HG03571 (cell line): Measurements from ENCODE around the gene PCDHB11.
"Not testable (repeated sequence)": the region's sequence is repeated elsewhere in the genome, so short reads cannot be mapped to it uniquely, and the experiment has no call there.

Source experiments
- ATAC-seq: cut with Tn5 transposase; IDR thresholded peaks from one replicate; pipeline ENCODE4 v1.9.1; 2021; ENCODE audit not compliant: unreplicated experiment

The PCDHB11 gene

DNA sequence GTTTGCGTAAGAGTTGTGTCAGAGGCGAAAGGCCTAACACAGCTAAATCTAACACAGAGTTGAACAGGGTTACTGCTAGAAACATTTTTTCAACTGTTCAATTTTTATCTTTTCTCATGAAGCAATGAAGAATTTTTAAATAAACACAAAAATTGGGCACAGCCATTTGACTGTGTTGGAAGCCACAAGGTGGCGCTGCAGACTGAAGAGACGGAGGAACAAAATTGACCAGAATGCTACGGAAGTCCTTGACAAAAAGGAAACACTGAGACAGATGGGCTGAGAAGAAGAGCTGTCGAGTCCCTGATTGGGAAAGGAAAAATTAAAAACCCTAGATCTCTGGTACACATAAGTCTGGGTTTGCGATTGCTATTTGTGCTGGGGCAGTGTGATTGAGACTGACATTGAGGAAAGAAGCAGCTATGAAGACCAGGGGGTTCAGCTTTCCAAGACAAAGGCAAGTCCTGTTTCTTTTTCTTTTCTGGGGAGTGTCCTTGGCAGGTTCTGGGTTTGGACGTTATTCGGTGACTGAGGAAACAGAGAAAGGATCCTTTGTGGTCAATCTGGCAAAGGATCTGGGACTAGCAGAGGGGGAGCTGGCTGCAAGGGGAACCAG, 12.4 kb upstream of the PCDHB11 start, which contains the start of gene PCDHB9:
Gene PCDHB9 (plus strand): TSS at position 265 of the 616 bp plus-strand sequence. CDS start 158 bp downstream, at position 423.
- no peak for ATAC-seq

DNA sequence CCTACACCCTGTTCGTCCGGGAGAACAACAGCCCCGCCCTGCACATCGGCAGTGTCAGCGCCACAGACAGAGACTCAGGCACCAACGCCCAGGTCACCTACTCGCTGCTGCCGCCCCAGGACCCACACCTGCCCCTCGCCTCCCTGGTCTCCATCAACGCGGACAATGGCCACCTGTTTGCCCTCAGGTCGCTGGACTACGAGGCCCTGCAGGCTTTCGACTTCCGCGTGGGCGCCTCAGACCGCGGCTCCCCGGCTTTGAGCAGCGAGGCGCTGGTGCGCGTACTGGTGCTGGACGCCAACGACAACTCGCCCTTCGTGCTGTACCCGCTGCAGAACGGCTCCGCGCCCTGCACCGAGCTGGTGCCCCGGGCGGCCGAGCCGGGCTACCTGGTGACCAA, 10.7 kb upstream of the PCDHB11 start:
- ATAC-seq: not testable (repeated sequence)

DNA sequence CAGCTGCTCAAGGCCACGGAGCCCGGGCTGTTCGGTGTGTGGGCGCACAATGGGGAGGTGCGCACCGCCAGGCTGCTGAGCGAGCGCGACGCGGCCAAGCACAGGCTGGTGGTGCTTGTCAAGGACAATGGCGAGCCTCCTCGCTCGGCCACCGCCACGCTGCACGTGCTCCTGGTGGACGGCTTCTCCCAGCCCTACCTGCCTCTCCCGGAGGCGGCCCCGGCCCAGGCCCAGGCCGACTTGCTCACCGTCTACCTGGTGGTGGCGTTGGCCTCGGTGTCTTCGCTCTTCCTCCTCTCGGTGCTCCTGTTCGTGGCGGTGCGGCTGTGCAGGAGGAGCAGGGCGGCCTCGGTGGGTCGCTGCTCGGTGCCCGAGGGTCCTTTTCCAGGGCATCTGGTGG, 10.3 kb upstream of the PCDHB11 start:
- not testable (repeated sequence) for ATAC-seq

DNA sequence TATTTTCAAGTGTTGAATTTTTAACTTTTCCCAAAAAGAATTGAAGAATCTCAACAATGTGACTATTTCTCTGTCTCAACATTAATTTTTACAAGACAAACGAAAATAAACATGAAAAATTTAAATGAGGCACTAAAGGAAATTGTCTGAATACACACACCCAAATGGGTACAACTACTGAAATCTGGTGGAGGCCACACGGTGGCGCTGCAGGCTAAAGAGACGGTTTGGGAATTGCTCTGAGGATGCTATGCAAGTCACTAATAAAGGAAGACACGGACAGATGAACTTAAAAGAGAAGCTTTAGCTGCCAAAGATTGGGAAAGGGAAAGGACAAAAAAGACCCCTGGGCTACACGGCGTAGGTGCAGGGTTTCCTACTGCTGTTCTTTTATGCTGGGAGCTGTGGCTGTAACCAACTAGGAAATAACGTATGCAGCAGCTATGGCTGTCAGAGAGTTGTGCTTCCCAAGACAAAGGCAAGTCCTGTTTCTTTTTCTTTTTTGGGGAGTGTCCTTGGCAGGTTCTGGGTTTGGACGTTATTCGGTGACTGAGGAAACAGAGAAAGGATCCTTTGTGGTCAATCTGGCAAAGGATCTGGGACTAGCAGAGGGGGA, 7.2 kb upstream of the PCDHB11 start, which contains the start of gene PCDHB10:
Gene PCDHB10 (plus strand): TSS at position 244 of the 616 bp plus-strand sequence. CDS start 200 bp downstream, at position 444.
- no peak for ATAC-seq

DNA sequence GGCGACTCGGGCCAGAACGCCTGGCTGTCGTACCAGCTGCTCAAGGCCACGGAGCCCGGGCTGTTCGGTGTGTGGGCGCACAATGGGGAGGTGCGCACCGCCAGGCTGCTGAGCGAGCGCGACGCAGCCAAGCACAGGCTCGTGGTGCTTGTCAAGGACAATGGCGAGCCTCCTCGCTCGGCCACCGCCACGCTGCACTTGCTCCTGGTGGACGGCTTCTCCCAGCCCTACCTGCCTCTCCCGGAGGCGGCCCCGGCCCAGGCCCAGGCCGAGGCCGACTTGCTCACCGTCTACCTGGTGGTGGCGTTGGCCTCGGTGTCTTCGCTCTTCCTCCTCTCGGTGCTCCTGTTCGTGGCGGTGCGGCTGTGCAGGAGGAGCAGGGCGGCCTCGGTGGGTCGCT, 5.1 kb upstream of the PCDHB11 start:
- ATAC-seq: not testable (repeated sequence)

DNA sequence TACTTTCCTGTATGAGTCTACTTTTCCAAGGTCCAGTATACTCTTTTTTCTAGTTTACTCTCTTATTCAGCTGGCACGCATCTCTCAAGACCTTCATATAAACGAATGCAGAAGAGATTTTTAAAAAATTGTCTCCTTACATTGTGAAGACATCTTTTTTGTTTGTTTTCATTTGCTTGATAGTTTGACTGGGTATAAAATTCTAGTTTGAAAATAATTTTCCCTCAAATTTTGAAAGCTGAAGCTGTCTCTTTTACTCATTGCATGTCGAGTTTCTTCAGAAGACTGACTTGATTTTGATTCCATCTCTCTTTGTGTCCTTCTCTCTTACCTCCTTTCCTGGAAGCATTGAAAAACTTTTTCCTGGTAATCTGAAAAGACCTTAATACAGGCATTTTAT, 3.1 kb upstream of the PCDHB11 start:
- no peak for ATAC-seq

DNA sequence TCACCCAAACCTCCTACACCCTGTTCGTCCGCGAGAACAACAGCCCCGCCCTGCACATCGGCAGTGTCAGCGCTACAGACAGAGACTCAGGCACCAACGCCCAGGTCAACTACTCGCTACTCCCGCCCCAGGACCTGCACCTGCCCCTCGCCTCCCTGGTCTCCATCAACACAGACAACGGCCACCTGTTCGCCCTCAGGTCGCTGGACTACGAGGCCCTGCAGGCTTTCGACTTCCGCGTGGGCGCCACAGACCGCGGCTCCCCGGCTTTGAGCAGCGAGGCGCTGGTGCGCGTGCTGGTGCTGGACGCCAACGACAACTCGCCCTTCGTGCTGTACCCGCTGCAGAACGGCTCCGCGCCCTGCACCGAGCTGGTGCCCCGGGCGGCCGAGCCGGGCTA, 1.7 kb downstream of the PCDHB11 start:
- not testable (repeated sequence) for ATAC-seq

DNA sequence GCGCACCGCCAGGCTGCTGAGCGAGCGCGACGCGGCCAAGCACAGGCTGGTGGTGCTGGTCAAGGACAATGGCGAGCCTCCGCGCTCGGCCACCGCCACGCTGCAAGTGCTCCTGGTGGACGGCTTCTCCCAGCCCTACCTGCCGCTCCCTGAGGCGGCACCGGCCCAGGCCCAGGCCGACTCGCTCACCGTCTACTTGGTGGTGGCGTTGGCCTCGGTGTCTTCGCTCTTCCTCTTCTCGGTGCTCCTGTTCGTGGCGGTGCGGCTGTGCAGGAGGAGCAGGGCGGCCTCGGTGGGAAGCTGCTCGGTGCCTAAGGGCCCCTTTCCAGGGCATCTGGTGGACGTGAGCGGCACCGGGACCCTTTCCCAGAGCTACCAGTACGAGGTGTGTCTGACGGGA, 2.2 kb downstream of the PCDHB11 start:
- ATAC-seq: not testable (repeated sequence)

DNA sequence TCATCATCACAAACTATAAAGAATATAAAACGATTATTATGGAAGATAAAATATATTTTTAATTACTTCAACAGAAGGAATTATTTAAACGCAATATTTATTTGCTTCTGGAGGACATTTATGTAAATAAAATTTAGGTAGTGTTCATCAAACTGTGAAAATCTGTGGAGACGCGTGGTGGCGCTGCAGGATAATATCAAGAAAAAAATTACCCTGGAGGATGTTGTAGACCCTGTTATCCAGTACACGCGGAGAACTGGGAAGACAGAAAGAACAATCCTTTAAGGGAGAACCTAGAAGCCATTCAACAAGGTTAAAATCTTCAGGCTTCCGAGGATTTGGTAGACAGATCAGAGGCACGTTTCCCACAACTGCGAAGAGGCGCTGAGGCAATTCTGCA, 9.1 kb downstream of the PCDHB11 start, which contains the start of gene PCDHB12:
Gene PCDHB12 (plus strand): TSS at position 242 of the 400 bp plus-strand sequence. CDS start 189 bp downstream, outside the sequence.
- ATAC-seq: no peak

DNA sequence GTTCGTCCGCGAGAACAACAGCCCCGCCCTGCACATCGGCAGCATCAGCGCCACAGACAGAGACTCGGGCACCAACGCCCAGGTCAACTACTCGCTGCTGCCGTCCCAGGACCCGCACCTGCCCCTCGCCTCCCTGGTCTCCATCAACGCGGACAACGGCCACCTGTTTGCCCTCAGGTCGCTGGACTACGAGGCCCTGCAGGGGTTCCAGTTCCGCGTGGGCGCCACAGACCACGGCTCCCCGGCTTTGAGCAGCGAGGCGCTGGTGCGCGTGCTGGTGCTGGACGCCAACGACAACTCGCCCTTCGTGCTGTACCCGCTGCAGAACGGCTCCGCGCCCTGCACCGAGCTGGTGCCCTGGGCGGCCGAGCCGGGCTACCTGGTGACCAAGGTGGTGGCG, 10.9 kb downstream of the PCDHB11 start:
- not testable (repeated sequence) for ATAC-seq

DNA sequence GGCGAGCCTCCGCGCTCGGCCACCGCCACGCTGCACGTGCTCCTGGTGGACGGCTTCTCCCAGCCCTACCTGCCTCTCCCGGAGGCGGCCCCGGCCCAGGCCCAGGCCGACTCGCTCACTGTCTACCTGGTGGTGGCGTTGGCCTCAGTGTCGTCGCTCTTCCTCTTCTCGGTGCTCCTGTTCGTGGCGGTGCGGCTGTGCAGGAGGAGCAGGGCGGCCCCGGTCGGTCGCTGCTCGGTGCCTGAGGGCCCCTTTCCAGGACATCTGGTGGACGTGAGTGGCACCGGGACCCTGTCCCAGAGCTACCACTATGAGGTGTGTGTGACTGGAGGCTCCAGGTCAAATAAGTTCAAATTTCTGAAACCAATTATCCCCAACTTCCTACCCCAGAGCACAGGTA, 11.4 kb downstream of the PCDHB11 start:
- not testable (repeated sequence) for ATAC-seq

DNA sequence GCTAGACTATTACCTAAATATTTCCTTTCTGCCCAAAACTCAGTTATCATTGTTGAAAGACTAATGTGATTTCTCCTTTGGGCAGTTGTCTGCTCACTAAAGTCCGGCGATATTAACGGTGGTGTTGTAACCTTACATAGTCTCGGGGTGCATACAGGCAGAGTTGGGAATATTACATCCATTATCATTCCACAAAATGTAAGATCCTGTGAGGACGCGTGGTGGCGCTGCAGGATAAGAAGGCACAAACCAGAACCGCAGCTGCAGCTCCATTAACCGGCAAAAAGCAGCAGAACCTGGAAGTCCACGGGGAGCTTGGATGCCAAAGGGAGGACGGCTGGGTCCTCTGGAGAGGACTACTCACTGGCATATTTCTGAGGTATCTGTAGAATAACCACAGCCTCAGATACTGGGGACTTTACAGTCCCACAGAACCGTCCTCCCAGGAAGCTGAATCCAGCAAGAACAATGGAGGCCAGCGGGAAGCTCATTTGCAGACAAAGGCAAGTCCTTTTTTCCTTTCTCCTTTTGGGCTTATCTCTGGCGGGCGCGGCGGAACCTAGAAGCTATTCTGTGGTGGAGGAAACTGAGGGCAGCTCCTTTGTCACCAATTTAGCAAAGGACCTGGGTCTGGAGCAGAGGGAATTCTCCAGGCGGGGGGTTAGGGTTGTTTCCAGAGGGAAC, 14.4 kb downstream of the PCDHB11 start, which contains the start of gene PCDHB13:
Gene PCDHB13 (plus strand): TSS at position 264 of the 684 bp plus-strand sequence. CDS start 205 bp downstream, at position 469.
- ATAC-seq: not testable (repeated sequence)

DNA sequence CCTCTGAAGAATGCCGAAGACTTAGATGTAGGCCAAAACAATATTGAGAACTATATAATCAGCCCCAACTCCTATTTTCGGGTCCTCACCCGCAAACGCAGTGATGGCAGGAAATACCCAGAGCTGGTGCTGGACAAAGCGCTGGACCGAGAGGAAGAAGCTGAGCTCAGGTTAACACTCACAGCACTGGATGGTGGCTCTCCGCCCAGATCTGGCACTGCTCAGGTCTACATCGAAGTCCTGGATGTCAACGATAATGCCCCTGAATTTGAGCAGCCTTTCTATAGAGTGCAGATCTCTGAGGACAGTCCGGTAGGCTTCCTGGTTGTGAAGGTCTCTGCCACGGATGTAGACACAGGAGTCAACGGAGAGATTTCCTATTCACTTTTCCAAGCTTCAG, 15.2 kb downstream of the PCDHB11 start:
- not testable (repeated sequence) for ATAC-seq

DNA sequence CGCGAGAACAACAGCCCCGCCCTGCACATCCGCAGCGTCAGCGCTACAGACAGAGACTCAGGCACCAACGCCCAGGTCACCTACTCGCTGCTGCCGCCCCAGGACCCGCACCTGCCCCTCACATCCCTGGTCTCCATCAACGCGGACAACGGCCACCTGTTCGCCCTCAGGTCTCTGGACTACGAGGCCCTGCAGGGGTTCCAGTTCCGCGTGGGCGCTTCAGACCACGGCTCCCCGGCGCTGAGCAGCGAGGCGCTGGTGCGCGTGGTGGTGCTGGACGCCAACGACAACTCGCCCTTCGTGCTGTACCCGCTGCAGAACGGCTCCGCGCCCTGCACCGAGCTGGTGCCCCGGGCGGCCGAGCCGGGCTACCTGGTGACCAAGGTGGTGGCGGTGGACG, 16.1 kb downstream of the PCDHB11 start:
- not testable (repeated sequence) for ATAC-seq

DNA sequence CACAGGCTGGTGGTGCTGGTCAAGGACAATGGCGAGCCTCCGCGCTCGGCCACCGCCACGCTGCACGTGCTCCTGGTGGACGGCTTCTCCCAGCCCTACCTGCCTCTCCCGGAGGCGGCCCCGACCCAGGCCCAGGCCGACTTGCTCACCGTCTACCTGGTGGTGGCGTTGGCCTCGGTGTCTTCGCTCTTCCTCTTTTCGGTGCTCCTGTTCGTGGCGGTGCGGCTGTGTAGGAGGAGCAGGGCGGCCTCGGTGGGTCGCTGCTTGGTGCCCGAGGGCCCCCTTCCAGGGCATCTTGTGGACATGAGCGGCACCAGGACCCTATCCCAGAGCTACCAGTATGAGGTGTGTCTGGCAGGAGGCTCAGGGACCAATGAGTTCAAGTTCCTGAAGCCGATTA, 16.6 kb downstream of the PCDHB11 start:
- ATAC-seq: not testable (repeated sequence)

DNA sequence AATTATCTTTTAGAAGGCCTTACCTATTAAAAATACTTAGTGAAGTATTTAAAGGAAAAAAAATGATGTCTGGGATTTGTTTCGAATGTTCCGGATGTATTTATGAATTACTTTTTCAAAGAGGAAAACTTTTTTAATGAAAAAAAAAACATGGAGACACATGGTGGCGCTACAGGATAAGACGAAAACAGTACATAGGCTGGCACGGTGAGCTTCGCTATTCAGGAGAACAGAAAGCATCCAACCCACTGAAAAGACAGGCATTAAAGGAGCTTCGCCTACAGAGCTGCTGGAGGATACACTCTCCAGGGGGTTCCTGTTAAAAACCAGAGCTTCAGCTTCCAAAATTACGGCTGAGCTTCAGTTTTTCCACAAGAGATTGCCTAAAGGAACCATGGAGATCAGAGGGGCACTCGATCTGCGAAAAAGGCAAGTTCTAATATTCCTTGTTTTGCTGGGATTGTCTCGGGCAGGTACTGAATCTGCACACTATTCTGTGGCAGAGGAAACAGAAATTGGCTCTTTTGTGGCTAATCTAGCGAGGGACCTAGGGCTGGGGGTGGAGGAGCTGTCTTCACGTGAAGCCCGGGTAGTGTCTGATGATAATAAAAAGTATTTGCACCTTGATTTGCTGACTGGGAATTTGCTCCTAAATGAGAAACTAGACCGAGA, 23.8 kb downstream of the PCDHB11 start, which contains the start of gene PCDHB14:
Gene PCDHB14 (plus strand): TSS at position 232 of the 672 bp plus-strand sequence. CDS start 163 bp downstream, at position 395.
- ATAC-seq: no peak

DNA sequence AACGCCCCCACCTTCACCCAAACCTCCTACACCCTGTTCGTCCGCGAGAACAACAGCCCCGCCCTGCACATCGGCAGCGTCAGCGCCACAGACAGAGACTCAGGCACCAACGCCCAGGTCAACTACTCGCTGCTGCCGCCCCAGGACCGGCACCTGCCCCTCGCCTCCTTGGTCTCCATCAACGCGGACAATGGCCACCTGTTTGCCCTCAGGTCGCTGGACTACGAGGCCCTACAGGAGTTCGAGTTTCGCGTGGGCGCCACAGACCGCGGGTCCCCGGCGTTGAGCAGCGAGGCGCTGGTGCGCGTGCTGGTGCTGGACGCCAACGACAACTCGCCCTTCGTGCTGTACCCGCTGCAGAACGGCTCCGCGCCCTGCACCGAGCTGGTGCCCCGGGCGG, 25.4 kb downstream of the PCDHB11 start:
- not testable (repeated sequence) for ATAC-seq

DNA sequence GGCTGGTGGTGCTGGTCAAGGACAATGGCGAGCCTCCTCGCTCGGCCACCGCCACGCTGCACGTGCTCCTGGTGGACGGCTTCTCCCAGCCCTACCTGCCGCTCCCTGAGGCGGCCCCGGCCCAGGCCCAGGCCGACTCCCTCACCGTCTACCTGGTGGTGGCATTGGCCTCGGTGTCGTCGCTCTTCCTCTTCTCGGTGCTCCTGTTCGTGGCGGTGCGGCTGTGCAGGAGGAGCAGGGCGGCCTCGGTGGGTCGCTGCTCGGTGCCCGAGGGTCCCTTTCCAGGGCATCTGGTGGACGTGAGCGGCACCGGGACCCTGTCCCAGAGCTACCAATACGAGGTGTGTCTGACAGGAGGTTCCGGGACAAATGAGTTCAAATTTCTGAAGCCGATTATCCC, 26.0 kb downstream of the PCDHB11 start:
- ATAC-seq: not testable (repeated sequence)

DNA sequence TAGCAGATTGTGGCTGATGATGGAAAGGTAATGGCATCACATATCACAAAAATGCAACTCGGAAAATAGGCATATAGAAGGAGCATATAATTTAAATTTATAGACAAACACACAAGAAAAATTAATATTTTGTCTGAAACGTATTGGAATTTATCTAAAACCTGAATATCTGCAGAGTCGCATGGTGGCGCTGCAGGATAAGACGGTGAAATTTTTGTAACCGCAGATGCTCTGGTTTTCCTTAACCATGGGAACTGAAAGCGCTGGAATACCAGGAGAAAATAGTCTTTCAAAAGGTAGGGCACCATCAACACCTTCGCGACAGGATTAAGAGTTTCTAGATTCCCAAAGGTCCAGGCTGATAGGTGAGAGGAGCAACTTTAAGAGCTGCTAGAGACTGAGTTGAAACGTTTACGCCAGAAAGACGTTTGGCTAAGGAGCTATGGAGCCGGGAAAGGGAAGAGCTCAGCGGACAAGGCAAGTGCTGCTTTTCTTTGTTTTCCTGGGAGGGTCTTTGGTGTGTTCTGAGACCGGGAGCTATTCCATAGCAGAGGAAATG, 34.8 kb downstream of the PCDHB11 start:
- ATAC-seq: no peak

DNA sequence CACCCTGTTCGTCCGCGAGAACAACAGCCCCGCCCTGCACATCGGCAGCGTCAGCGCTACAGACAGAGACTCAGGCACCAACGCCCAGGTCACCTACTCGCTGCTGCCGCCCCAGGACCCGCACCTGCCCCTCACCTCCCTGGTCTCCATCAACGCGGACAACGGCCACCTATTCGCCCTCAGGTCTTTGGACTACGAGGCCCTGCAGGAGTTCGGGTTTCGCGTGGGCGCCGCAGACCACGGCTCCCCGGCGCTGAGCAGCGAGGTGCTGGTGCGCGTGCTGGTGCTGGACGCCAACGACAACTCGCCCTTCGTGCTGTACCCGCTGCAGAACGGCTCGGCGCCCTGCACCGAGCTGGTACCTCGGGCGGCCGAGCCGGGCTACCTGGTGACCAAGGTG, 36.5 kb downstream of the PCDHB11 start:
- not testable (repeated sequence) for ATAC-seq
